Activated T-cell treated with anti-CD3 and anti-CD28 coated beads for 4 hours (primary cell): ENCODE measurements around the gene NELL2.
"Not testable (repeated sequence)": the region's sequence is repeated elsewhere in the genome, so short reads cannot be mapped to it uniquely, and the experiment has no call there.

Experiments used
- DNase-seq: peaks from one replicate; pipeline ENCODE4 v3.0.0-alpha.2; 2020

NELL2 gene

DNA sequence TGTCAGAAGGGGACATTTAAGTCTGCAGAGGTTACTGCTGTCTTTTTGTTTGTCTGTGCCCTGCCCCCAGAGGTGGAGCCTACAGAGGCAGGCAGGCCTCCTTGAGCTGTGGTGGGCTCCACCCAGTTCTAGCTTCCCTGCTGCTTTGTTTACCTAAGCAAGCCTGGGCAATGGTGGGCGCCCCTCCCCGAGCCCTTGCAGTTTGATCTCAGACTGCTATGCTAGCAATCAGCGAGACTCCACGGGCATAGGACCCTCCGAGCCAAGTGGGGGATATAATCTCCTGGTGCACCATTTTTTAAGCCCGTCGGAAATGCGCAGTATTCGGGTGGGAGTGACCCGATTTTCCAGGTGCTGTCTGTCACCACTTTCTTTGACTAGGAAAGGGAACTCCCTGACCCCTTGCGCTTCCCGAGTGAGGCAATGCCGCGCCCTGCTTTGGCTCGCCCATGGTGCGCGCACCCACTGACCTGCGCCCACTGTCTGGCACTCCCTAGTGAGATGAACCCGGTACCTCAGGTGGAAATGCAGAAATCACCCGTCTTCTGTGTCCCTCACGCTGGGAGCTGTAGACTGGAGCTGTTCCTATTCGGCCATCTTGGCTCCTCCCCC, 189.2 kb downstream of the NELL2 start:
- DNase-seq = not testable (repeated sequence)

DNA sequence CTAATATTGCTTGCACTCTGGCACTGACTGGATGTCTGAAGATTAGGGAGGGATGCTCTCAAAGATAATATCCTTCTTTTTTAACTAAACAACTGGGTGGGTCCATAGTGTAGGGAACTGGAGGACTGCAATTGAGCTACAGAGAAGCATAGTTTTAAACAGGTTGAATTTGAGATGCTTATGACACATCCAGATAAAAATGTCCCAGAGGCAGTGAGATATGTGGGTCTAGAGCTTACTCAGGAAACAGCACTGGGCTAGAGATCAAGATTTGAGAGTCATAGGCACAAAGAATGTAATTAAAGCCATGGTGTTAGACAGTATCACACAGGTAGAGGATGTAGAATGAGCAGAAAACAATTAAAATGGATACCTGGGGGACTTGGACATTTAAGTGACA, 198.4 kb downstream of the NELL2 start:
- DNase-seq = no peak

DNA sequence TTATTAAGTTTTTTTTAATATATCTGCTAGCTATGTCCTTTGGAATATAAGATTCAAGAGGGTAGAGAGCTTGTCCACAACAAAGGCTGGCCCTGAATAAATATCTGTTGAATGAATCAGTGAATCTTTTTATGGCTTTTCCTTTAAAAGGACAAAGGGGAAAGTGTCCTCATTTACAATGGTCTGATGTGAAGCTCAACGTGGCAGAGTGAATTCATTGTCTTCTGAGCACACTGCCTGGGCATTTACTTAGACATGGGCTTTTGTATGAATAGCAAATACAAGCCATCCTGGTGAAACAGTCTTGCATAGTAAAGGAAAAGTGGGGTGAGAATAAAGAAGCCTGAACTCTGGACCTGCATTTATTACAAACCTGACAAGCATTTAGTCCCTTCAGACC, 201.2 kb downstream of the NELL2 start:
- no peak for DNase-seq

DNA sequence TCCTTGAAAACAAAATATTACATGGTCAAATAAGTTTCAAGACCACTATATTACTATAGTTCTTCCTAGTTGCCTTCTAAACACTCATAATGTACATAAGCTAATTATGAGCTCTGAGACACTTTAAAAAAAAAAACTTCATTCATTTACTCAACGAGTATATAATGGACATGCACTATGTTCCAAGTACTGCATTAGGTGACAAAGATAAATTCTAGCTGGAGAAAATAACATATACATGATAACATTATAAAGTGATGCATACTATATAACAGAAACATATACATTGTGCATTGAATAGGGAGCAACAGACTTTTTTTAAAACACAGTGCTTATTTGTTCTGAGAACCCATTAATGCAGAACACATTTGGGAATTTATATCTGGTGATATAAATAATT, 202.3 kb downstream of the NELL2 start:
- no peak for DNase-seq

DNA sequence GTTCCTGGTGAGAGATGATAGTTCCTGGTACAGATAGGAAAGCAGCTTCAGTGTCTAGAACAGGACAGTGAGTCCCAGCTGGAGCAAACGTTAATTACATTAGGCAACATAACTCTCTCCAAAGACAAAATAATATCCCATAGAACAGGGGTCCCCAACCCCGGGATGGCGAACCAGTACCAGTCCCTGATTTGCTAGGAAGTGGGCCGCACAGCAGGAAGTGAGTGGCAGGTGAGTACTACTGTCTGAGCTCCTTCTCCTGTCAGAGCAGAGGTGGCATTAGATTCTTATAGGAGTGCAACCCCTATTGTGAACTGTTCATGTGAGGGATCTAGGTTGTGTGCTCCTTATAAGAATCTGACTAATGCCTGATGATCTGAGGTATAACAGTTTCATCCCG, 204.1 kb downstream of the NELL2 start:
- DNase-seq = no peak

DNA sequence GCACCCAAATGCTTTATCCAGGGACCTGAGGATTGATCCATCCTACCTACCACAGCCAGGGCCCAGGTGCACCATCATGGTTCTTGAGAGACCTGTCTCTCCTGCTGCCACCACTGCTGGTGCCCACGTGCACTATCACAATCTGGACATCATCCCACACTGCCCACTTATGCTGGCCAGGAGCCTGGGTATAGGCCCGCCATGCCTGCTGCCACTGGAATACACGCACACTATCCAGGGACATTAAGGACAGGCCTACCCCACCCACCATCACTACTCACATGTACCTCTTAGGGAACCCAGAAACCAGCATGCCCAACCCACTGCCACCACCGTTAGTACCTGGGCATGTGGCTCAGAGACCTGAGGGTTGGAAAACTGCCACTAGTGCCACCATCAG, 207.7 kb downstream of the NELL2 start:
- DNase-seq = no peak

DNA sequence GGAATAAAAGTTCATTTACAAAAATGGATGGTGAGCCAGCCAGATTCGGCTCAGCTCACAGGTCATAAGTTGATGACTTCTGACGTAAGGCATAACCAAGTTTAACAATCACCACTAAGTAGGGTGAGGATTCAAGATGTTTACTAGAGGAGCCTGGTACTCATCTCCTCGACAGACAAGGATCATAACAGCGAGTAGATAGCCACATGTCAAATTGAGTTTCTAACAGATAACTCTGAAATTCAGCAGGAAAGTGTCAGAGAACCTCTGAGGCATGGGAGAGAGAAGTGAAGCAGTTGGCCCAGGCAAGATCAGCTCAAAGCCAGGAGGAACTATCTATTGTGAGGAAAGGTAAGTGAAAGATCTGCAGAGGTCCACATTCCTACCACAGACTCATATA, 208.7 kb downstream of the NELL2 start:
- no peak for DNase-seq

DNA sequence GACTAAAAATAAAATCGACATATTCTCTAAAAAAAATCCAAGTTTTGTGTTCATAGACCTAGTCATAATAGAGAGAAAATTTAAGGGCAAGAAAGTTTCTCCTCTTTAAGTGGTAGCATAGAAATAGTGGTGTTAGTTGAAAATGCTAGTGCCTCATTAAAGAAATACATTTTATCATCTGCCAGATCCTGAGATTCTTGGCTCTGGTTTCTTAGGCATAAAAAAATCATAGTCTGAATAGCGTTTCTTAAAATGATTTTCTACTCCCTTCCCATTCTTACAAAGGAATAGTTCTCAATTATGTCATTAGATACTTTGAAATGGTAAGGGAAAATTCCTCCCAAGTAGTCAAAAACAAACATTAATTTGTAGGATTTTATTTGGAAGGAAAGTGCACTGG, 212.8 kb downstream of the NELL2 start:
- DNase-seq = no peak

DNA sequence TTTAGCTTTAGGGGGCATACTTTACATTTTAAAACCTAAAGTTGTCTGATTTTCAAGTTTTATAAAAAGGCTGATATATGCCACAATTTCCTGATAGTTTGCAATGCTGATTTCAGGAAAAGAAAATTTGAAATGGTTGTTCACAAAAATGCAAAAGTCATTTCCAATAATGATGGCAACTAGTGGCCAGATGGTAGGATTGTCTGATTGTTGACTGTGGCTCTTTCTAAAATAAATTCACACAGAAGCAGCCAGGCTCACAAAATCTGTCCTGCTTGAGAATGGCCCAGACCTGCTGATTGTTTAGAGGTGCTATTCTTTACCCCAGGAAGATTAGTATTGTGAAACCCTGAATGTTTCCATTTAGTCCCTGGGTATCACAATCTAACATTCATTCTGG, 220.3 kb downstream of the NELL2 start:
- DNase-seq = no peak

DNA sequence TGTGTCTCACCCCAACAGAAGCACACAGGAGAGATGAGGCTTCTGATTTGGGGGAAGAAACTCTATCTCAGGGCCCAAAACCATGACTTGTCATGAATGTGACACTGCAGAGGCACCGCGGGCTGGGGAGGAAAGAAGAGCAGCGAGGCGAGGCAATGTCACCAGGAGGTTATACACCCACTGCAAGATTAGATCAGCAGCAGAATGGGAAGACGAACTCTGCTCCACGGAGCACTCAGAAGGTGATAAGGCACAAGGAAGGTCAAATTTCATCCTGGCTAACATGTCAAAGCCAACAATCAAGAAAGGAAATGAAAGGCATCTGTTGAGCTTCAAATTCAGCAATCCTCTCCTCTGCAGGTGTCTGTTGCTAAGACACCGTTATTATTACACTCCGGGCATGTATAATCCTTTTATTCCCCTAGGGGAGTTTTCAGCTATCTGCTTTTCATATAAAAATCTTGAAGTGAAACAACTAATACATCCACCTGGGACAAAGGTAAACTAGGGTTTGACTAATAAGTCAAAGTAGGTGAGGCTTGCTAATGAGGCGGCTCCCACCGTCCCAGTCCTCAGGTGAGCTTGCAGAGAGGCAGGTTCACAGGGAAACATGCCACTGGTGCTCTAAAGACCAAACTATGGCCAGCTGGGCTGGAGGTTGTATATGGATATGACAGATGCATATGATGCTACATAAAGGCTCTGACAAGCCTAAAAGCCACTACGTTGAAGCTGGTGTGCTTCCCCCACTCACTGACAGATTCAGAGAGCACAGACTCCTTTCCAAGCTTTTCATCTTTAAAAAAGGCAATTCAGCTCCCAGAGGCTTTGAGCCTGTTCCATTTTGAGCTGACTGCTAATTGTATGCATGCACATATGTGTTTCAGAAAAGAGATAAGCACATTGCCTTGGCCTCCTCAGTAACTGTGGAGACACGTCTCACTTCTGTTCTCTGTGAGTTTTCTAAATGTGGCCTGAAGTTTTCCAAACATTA, 221.2 kb downstream of the NELL2 start:
- no peak for DNase-seq

DNA sequence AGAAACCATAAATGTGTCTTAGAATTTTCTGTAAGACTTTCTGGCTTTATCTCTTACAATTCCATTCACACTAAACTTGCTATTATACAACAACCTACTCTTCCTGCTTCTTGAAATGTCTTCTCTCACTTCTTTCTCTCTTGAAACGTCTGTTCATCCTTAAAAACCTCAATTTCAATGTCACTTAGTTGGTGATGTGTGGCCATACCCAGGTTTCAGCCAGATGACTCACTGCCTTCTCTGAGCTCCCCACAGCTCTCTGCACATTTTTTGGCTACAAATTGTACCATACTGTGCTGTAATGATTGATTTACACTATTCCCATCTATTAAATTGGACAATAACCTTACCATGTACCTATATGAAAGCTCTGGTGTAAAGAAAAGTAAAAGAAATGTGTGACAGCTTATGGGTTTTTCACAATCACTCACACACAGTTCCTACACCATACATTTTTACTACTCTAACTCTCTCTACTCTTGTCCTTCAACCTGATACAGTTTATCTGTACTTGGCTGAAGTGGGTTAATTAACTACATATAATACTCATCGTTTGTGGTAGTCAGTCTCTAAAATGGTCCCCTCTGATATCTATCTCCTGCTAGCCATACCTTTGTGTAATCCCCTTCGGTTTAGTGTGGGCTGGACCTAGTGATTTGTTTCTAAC, 222.1 kb downstream of the NELL2 start:
- DNase-seq = no peak

DNA sequence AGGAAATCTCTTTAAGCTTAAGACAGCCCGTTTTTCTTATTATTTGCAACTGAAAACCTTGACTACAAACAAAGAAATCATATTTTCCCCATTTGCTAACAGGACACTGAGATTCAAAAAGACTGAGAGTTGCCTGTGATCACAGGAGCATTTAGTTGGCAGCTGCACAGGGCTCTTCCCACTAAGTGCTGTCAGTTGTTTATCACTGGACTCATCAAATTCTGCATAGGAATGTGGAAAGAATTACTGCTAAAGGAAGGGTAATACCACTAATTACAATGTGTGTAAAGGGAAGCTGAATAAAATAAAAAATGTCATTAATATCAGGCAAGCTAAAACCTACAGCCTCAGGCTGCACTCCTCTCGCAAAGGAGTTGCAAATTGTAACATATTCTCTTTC, 226.4 kb downstream of the NELL2 start:
- no peak for DNase-seq

DNA sequence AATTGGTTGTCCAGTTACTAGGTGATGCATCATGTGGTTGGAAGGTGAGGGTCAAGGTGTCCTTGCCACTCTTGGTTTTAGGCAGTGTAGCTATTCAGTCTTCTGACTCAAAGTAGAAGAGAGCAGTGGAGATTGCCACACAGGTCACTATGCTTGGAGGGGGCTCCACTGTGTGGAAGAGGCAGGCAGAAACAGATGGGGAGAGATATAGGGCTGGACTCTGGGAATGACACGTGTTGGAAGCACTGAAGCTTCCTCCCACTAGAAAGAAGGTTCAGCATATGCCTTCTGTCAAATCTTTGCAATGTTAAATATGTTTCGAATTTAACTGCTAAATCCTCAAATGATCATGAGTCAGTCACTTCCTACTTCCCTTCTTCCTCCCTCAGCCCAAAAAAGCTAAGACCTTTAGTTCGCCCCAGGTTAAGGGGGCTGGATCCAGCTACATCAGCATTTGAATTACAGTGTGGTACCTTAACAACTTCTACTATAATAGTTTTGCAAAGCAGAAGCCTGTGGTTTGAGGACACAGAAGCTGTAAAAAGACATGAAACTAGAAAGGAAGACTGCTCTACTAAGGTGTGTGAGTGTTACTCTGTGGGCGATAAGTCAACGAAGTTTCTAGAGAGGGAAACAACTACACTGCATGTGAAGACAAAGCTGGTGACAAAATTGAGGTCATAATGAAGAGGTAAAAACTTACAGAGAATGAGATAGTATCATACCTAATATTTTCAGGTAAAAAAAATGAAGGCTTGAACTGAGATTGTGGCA, 228.0 kb downstream of the NELL2 start:
- no peak for DNase-seq

DNA sequence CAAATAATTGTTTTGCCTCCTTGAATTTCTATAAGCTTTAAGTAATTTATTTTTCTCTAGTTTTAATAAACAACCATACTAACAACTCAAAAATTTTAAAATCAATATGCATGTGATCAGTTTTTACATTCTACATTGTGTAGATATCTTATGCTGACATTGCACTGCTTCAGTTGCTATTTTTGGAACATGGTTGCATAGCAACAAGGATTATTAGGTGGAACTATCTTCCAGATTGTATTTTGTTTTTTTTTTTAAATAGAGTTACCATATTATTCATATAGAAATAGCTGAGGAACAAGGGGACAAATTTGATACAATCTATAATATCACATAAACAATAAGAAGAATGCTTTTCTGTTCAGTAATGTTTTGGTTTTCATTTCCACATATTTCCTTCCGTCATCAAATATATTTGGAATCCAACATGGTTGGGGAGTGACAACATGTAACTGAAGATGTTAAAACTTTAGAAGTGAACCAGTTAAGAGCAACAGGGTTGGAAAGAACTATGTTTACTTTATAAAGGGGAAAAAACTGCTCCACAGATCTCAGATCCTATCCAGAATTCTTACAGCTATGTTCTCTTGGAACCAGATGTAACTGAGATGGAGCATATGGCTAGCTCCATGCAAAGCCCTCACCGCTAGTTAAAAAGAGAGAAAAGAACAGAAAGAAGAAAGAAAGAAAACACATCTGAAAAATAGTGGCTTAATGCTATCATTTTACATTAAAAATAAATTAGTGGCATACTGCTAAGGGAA, 235.5 kb downstream of the NELL2 start:
- DNase-seq = no peak

DNA sequence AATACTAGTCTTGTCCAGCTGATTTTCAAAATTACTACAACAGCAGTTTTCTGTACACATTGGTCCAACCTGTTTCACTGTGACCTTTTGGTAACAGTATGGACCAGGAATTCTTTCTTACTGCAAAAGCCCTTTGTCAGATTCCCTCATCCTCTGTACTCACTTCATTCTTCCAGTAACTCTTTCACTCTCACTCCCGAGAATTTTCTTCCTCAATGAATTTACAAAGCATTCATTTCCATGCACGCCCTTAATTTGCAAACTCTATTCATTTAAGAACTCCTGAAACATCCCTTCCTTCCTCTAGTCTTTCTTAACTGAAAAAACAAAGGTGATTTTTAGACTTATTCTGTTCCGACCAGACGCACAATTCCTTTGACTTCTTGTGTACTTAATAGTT, 238.2 kb downstream of the NELL2 start:
- no peak for DNase-seq

DNA sequence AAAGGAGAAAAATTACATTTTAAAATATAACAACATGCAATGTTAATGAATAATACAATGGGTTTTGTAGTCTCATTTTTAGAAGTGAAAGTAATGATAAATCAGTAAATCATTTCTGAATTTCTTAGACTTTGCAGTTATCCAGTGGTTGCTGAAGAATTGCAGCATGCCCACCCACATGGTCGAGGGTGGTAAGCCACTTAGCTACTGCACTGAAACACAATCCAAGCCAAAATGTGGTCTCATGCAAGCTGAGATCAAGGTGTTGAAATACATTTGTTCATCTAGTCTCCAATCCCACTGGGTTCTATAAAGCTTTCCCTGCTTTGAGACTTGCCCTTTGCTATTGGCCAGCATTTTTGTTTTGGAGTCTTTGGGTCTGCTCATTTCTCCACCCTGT, 247.9 kb downstream of the NELL2 start:
- no peak for DNase-seq

DNA sequence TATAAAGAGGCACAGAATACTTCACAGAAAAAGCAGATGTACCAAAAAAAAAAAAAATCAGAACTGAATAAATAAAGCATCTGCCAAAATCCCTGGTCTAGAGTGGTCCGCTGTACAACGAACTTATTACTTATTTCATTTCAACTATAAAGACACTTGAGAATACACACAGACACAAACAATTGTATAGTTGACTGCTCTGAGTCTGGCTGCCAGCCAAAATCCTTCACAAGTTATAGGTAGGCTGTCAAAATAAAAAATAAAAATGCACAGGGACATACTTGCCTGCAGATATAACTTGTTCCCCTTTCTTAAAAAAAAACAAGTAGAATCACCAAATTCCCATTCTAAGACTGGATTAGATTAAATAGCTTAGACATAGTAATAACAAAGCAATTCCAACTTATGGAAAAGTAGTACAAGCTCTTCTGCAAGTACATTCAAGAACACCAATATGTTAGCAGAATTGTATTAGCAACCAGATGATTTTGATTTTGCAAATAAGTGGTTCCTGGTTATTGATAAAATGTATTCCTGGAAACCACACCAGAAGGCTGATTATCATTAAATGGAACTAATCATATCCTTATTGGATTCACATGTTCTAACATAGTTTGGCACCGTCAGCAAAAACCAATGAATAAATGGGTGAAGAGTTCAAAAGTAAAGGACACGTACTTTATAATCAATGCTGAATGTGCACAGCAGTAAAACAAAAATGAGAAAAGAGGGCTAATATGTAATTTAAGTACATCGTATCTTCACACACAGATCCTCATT, 248.5 kb downstream of the NELL2 start:
- no peak for DNase-seq

DNA sequence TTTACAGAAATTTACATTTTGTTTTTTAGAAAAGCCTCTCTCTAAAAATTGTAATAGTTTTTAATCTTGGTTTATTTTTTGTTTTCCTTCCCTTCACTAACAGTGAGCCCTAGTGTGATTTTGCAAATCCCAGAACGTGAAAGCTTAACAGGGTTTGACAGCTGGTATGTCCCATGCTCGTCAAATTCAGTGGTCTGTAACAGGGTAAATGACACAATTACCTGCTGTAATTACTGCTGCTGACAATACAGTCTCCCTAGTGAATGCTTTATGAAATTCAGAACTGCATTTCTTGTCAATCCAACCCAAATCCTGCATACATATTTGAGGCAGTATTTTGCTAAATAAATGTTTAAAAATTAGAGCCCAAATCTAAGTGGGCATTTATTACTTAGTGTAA, 249.2 kb downstream of the NELL2 start:
- DNase-seq = no peak

DNA sequence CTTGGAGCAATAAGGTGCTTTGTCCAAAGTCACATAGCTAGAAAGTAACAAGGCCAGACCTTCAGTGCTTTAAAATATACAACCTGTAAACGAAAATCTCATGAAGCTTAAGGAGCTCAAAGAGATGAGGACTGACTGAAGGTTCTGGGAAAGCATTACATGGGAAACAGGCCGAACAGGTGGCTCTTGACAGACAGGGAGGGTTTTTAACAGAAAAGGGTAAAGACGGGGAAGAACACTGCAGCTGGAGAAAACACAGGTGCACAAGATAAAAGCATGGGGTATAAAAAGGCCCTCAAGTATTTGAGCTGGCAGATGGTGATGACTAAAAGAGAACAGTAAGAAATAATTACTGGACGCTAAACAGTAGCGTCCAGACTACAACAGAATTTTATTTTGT, 257.2 kb downstream of the NELL2 start:
- DNase-seq = no peak

DNA sequence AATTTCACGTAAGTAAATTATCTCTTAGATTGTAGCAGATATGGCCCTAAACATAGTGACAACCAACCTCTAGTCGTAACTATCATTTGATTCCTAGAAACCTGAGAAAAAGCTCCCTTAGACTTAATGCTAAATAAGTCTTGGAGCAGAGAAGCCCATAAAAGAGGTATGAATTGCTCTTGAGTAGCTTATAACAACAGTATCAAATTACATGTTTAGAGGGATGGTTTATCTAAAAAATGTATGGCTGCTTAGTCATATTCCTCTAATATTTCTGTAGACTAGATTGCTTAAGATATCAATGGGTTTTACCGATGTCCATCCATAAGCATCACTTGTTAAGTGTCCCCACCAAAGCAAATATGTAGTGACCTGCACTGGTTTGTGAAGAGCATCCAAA, 259.7 kb downstream of the NELL2 start:
- no peak for DNase-seq

DNA sequence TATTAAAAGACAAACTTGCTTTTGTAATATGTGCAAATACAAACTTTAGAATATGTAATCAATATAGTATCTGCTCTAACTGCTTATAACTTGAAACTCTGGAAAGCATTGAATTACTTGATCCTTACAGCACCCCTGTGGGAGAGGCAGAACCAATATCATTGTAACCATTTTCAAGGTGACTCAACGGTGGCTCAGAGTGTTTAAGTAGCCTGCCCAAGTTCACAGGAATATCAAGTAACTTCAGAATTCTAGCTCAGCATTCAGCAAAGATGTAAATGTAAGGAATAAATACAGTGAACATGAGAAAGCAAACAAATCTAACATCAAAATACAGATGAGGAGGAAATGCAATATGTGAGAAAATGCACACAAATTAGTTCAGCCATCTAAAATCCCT, 264.6 kb downstream of the NELL2 start:
- no peak for DNase-seq

DNA sequence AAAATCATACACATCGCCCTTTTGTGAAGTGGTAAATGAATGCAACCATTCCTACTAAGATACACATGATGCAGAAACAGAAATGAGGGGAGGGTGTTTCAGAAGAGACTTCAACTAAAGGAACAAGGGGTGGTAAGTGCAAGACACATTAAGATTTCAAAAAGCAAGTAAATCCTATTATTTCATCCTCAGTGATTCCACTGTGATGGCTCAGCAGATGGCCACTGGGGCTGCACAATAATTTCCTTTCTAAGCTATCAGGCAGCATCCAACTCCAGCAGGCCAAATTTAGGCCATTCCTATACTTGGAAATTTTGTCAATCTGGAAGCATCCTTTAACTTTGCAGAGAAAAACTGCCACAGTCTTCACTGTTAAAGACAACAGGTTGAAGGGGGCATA, 272.4 kb downstream of the NELL2 start:
- no peak for DNase-seq
